B cell (primary cell): ENCODE measurements around the gene PHF21A.

Experiments
- EZH2 ChIP-seq: IDR thresholded peaks from 2 replicates; pipeline ENCODE4 v1.6.1; 2012; ENCODE audit warnings: borderline replicate concordance, low read depth, mild to moderate bottlenecking, moderate library complexity, low read length; ENCODE audit not compliant: insufficient read depth, poor library complexity, severe bottlenecking
- TF ChIP-seq, protein P1 (sequence below): fragments of 200-600 bp; IDR thresholded peaks from one replicate; pipeline ENCODE4 v1.8.0; 2022; ENCODE audit warnings: antibody characterized with exemption, mild to moderate bottlenecking

DNA sequence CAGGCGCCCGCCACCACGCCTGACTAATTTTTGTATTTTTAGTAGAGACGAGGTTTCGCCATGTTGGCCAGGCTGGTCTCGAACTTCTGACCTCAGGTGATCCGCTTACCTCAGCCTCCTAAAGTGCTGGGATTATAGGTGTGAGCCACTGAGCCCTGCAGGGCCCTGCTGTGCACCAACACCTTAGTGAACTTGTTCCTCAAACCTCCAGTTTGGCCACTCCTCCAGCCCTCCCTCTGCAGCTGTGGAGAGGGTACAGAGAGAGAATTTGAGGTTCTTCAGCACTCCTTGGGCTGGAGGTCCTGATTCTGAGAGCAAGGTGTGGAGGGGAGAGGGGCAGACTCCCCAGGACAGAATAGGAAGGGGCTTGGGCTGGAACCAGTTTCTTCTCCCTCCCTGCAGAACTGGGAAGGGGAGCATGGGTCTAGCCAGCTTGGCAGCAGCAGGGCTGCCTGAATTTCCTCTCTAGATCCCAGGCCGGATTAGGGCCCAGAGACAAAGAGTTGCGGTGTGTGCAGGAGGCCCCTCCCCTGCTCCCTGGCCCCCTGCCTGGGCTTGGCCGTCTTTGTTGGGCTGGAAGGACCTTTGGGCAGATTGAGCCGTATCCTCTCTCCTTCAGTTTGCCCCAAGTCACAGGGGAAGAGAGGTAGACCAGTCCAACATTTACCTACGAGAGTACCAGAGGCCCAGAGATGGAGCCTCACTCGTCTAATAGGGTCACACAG lies 201.3 kb downstream of the PHF21A start:
- TF ChIP-seq, protein P1, sequence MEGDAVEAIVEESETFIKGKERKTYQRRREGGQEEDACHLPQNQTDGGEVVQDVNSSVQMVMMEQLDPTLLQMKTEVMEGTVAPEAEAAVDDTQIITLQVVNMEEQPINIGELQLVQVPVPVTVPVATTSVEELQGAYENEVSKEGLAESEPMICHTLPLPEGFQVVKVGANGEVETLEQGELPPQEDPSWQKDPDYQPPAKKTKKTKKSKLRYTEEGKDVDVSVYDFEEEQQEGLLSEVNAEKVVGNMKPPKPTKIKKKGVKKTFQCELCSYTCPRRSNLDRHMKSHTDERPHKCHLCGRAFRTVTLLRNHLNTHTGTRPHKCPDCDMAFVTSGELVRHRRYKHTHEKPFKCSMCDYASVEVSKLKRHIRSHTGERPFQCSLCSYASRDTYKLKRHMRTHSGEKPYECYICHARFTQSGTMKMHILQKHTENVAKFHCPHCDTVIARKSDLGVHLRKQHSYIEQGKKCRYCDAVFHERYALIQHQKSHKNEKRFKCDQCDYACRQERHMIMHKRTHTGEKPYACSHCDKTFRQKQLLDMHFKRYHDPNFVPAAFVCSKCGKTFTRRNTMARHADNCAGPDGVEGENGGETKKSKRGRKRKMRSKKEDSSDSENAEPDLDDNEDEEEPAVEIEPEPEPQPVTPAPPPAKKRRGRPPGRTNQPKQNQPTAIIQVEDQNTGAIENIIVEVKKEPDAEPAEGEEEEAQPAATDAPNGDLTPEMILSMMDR: no peak
- no peak for TF ChIP-seq EZH2
